ENCODE data around the gene TMEM175.
A peak's percentile ranks its signal among the peaks of the same experiment; 100 is the strongest.

The TMEM175 gene

GRCh38 chr4:956531-957230, 24.4 kb downstream of the TMEM175 start:
- no peak overlapping the region for H3K4me3 ChIP-seq
- H3K4me1 ChIP-seq = no peaks in the 10 kb centered on the region
- H3K36me3 ChIP-seq = peaks cover 6 to 98% (median 58%) of the 10 kb centered on the region in 3 donors
- TF ChIP-seq CTCF (IDR thresholded peaks at IDR 0.05) = no peak
- peak in 1 of 2 donors; percentile 7 for DNase-seq
- no peaks in the 10 kb centered on the region for H3K9me3 ChIP-seq
- intact Hi-C loops (cut with DNase I; ENCODE audit: low total_unique reads) = no loop called here
- H3K27ac ChIP-seq = no peak overlapping the region
- H3K27me3 ChIP-seq = no peaks in the 10 kb centered on the region

- no peaks in the 10 kb centered on the region for H3K27me3 ChIP-seq
- DNase-seq = peak; percentile 10 to 55
- H3K4me3 ChIP-seq = no peak overlapping the region
- TF ChIP-seq CTCF (IDR thresholded peaks at IDR 0.05) = no peak
- intact Hi-C loops (cut with DNase I; ENCODE audit: low total_unique reads) = no loop called here
- H3K9me3 ChIP-seq = no peaks in the 10 kb centered on the region
- no peak overlapping the region for H3K27ac ChIP-seq
- H3K4me1 ChIP-seq = no peaks in the 10 kb centered on the region
- H3K36me3 ChIP-seq = peaks cover 6 to 98% (median 63%) of the 10 kb centered on the region in 3 donors
These were observed 24.9 kb downstream of the TMEM175 start for GRCh38 chr4:957231-957580.

GRCh38 chr4:957581-958313, 25.5 kb downstream of the TMEM175 start:
- Histone ChIP-seq H3K4me1 (no peaks in the 10 kb centered on the region), H3K36me3 (peaks cover 9 to 99% (median 67%) of the 10 kb centered on the region in 3 donors), H3K9me3 (no peaks in the 10 kb centered on the region), H3K27me3 (no peaks in the 10 kb centered on the region), H3K27ac (no peak overlapping the region), H3K4me3 (no peak overlapping the region)
- peak; percentile 14 to 61 for DNase-seq
- intact Hi-C loops (cut with DNase I; ENCODE audit: low total_unique reads) = no loop called here
- no peak for TF ChIP-seq CTCF (IDR thresholded peaks at IDR 0.05)

- Histone ChIP-seq H3K4me3 (no peak overlapping the region), H3K4me1 (no peaks in the 10 kb centered on the region), H3K9me3 (no peaks in the 10 kb centered on the region), H3K27me3 (no peaks in the 10 kb centered on the region), H3K36me3 (peaks cover 4 to 99% (median 67%) of the 10 kb centered on the region in 3 donors), H3K27ac (no peak overlapping the region)
- intact Hi-C loops (cut with DNase I; ENCODE audit: low total_unique reads) = no loop called here
- TF ChIP-seq CTCF (IDR thresholded peaks at IDR 0.05) = no peak
- DNase-seq = peak in 1 of 2 donors; percentile 13
These were observed 26.0 kb downstream of the TMEM175 start for GRCh38 chr4:958314-958665.

GRCh38 chr4:958696-959337, 26.6 kb downstream of the TMEM175 start:
- Histone ChIP-seq H3K4me3 (no peak overlapping the region), H3K9me3 (no peaks in the 10 kb centered on the region), H3K27me3 (no peaks in the 10 kb centered on the region), H3K27ac (no peak overlapping the region), H3K4me1 (no peaks in the 10 kb centered on the region), H3K36me3 (peaks cover 4 to 97% (median 64%) of the 10 kb centered on the region in 3 donors)
- intact Hi-C loops (cut with DNase I; ENCODE audit: low total_unique reads) = no loop called here
- no peak for TF ChIP-seq CTCF (IDR thresholded peaks at IDR 0.05)
- DNase-seq = peak; percentile 19 to 51

All from tibial artery (tissue), 4 donors.